SIG-M5 (cell line): ENCODE results near the gene FERMT3.

Source experiments
- DNase-seq: peaks from one replicate; lab custom pipeline; 2025; lab: John Stamatoyannopoulos, UW

The FERMT3 gene

GRCh38 chr11:64249563-64250414 lies 43.3 kb downstream of the FERMT3 start:
- DNase-seq = no peak

DNA sequence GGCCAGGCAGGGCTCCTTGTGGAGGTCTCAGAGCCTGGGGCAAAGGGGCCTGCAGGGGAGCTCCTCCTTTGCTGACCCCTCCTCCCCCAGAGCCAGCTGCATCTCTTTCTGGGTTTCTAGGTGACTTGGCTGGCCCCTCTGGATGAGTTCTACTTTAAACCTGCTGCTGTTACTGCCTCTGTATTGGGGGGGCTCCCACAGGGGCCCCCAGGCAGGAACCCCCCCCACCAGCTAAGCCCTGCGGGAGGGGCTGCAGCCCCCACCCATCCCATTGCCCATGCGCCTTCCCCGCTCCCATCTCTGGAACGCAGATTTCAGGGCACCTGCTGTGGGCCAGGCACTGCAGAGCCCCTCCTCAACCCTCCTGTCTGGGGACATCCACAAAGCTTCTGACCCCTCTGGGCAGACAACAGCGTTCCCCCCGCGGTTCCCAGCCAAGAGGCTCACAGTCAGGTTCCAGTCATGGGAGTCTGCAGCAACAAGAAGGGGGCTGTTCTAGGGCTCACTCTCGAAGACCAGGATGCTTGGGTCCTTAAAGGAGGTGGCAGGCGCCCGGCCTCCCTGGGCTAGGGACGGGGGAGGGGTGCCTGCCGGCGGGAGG lies 44.0 kb downstream of the FERMT3 start:
- no peak for DNase-seq

DNA sequence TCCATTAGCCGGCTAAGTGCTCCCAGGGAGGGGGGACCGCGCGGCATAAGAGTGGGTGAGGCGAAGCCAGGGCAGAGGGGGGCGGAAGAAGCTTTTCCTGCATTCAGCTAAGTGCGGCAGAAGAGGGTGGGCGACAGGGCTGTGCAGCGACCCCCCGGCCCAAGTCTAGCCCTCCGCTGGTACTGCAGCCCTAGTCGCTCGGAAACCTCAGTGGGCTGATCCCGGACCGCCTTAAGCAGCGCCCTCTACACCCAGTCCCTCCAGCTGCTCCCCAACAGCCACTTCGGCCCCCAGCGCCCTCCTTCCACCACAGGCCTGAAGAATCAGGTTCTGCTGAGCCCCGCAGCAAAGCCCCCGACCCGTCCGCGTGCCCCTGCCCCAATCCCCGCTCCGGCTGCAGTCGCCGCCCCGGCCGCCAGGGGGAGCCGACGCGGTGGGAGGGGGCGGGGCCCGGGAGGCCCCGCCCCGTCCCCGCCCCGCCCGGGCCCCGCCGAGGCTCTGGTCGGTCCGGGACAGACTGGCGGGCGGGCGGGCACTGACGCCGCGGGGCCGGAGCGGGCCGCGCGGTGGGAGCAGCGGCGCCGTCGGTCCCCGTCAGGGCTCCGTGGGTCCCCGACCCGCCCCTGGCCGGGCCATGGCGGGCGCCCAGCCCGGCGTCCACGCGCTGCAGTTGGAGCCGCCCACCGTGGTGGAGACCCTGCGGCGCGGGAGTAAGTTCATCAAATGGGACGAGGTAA lies 44.7 kb downstream of the FERMT3 start, which contains the start of gene PLCB3:
Gene PLCB3 (plus strand): TSS at position 515 of the 737 bp plus-strand sequence. CDS start 120 bp downstream, at position 635.
- DNase-seq = no peak

GRCh38 chr11:64251753-64252002 lies 45.2 kb downstream of the FERMT3 start:
- no peak for DNase-seq

DNA sequence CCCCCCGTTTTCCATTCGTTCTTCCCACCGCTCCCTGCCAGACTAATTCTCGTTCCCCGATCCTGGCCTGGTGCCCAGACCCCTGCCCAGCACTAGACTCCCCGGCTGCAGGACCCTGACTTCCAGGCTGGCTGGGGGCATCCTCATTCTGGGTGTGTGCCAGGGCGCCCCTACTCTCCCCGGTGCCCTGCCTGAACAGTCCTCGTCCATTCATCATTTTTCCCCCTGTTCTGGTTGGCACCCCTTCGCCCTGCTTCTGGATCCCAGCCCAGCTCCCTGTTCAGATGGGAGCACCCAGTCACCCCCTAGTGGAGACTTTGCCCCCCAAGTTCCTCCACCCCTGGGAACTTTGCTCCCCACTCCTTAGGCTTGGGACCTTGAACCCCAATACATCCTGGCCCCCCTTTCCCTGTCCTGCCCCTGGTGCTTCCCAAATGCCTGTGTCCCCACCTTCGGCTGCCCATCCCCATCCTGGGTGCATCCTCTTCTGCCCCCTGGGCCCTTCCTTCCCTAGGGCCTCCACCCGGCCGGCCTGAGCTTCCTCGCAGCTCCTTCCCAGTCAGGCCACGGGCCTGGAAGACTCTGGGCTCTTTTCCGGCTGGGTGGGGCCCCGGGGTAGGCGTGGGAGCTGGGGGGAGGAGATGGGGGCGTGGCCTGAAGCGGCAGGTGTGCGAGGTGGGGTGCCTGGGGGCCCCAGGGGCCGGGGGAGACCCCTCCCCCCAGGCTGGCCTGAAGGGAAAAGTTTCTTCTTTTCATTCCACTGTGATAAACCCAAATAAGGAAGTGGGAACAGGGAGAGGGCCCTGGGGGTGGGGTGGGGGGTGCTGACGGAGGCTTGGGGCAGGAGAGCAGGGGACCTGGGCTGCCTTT lies 45.7 kb downstream of the FERMT3 start:
- no peak for DNase-seq

DNA sequence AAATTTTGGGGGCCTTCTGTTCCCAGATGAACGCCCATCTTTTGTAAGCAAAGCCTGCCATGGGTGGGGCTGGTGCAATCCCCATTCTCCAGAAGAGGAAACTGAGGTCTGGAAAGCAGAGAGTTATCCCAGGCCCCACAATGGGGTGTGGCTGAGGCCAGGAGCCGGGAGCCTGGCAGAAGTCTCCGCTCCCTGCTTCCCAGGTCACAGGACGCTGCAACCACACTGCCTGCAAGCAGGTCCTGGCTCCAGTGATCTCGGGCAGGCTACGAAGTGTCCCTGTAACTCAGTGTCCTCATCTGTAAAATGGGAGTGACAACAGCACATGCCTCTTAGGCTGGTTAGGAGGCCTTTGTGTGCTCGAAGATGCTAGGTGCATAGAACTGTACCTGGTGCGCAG lies 46.5 kb downstream of the FERMT3 start:
- DNase-seq = no peak

DNA sequence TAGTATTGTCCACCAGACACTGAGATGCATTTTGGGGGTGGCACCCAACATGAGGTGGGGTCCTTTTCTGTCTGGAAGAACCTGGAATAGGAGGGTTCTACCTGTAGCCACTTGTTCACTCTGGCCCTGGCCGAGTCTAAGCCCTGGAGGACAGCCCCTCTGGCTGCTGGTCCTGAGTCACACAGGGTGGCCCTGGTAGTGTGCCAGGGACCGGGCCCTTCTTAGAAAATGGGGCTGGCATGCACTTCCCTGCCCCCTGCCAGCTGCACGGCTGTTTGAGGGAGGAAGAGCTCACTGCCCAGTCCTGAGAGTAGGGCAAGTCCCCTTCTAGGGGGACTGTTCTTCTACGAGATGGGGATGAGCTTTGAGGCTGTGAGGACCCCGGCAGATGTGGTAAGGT lies 47.0 kb downstream of the FERMT3 start:
- no peak for DNase-seq

GRCh38 chr11:64254326-64254725 lies 47.8 kb downstream of the FERMT3 start:
- DNase-seq = no peak

- no peak for DNase-seq
Measured at GRCh38 chr11:64255135-64256128, 48.9 kb downstream of the FERMT3 start.

DNA sequence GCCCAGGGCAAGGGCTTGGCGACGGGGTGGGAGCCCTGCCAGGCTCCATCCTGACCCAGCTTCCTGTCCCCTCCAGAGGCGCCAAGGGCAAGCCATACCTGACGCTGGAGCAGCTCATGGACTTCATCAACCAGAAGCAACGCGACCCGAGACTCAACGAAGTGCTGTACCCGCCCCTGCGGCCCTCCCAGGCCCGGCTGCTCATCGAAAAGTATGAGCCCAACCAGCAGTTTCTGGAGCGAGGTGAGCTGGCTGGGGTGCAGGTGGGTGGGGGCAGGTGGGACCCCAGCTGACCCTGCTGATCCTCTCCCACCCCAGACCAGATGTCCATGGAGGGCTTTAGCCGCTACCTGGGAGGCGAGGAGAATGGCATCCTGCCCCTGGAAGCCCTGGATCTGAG lies 49.8 kb downstream of the FERMT3 start:
- no peak for DNase-seq

DNA sequence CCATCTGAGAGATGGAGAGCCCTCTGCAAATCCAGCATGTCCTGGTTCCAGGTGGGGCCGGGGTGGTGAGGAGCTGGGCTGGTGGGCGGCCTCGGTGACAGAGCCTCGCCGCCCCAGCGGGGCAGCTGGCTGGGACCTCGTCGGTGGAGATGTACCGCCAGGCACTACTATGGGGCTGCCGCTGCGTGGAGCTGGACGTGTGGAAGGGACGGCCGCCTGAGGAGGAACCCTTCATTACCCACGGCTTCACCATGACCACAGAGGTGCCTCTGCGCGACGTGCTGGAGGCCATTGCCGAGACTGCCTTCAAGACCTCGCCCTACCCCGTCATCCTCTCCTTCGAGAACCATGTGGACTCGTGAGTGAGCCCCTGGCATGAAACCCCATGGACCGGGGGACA lies 51.8 kb downstream of the FERMT3 start:
- DNase-seq = no peak

GRCh38 chr11:64258946-64259532 lies 52.5 kb downstream of the FERMT3 start:
- no peak for DNase-seq

DNA sequence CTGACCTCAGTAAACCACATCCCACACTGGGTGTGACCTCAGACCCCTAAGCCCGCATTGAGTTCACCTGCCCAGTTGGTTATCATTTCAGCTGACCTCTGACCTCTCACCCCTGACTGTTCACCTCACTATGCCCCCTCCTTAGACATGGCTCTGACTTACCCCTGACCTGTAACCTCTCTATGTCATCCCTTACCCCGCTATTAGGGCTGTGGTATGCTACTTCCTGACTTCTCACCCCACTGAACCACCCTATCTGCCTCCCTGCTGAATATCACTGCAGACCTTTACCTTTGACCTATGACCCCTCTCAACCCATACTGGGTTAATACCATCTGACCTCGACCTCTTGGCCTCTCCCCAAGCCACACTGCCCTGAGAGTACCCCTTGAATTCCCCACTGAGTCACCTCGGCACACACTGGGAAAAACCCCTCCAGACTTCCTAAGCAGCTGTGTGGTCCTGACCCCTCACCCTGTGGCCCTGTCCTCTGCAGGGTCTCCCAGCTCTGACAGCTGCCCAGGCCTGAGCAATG lies 53.1 kb downstream of the FERMT3 start:
- DNase-seq = no peak

DNA sequence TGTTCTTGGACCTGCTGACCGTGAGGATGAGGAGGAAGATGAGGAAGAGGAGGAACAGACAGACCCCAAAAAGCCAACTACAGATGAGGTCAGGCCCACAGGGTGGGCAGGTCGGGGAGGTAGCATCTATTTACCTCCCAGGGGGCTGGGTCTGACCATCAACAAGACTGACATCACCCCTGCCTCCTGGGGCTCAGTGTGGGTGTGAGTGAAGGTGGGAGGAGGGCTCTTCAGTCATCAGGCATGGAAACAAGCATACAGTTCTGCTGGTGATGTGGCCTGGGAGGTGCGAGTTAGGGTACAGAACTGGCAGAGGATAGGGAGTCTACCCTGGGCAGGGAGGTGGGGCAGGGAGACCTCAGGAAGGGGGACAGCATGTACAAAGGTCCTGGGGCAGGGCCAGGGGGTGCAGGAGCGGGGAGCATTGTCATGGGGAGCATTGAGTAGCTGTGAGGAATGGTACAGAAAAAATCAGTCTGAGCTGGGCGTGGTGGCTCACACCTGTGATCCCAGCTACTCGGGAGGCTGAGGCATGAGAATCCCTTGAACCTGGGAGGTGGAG lies 53.7 kb downstream of the FERMT3 start:
- no peak for DNase-seq

DNA sequence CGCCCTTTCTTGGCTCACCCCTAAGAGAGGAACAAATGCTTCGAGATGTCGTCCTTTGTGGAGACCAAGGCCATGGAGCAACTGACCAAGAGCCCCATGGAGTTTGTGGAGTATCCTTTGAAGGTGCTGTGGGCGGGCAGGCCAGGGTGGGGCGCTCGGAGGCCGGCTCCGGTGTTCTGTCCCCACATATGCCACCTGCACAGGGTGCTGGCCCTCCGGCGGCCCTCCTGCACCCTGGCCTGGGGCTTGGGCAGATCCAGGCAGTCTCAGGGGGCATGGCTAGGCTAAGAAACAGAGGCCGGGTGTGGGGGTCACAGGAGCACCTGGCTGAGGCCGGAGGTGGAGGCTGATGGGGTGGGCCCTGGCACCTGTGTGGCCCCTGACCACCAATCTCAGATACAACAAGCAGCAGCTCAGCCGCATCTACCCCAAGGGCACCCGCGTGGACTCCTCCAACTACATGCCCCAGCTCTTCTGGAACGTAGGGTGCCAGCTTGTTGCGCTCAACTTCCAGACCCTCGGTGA lies 55.1 kb downstream of the FERMT3 start:
- no peak for DNase-seq

- no peak for DNase-seq
Measured at GRCh38 chr11:64262271-64263002, 55.9 kb downstream of the FERMT3 start.

- DNase-seq = no peak
Measured at GRCh38 chr11:64263021-64263946, 56.8 kb downstream of the FERMT3 start.

- DNase-seq = no peak
Measured at GRCh38 chr11:64263947-64264317, 57.4 kb downstream of the FERMT3 start.
